GM18861 (cell line): ENCODE measurements around the gene TSNAX.
"Not testable (repeated sequence)": the region's sequence is repeated elsewhere in the genome, so short reads cannot be mapped to it uniquely, and the experiment has no call there.

ENCODE experiments used
- ATAC-seq: cut with Tn5 transposase; IDR thresholded peaks from one replicate; pipeline ENCODE4 v1.9.1; 2021; ENCODE audit not compliant: unreplicated experiment

The TSNAX gene

GRCh38 chr1:231528172-231529029, at the start of gene TSNAX:
TSNAX (plus strand) TSS chr1:231528669; CDS start chr1:231528811, 142 bp downstream.
- peak; percentile 90 for ATAC-seq

- no peak for ATAC-seq
Observed at GRCh38 chr1:231478811-231479210, 49.7 kb upstream of the TSNAX start.

GRCh38 chr1:231480008-231480407, 48.5 kb upstream of the TSNAX start:
- ATAC-seq: no peak

- no peak for ATAC-seq
Observed at GRCh38 chr1:231481289-231481688, 47.2 kb upstream of the TSNAX start.

GRCh38 chr1:231485029-231485784, 43.3 kb upstream of the TSNAX start:
- ATAC-seq: no peak

- no peak for ATAC-seq
Observed at GRCh38 chr1:231487019-231487418, 41.5 kb upstream of the TSNAX start.

GRCh38 chr1:231487910-231488309, 40.6 kb upstream of the TSNAX start:
- ATAC-seq: no peak

- ATAC-seq: no peak
Observed at GRCh38 chr1:231493421-231494185, 34.9 kb upstream of the TSNAX start.

- ATAC-seq: no peak
Observed at GRCh38 chr1:231494439-231495110, 33.9 kb upstream of the TSNAX start.

GRCh38 chr1:231497629-231498152, 30.8 kb upstream of the TSNAX start:
- no peak for ATAC-seq

- ATAC-seq: no peak
Observed at GRCh38 chr1:231499148-231499763, 29.2 kb upstream of the TSNAX start.

GRCh38 chr1:231500666-231501065, 27.8 kb upstream of the TSNAX start:
- no peak for ATAC-seq

GRCh38 chr1:231503168-231503567, 25.3 kb upstream of the TSNAX start:
- not testable (repeated sequence) for ATAC-seq

GRCh38 chr1:231507476-231508355, 20.8 kb upstream of the TSNAX start:
- no peak for ATAC-seq

- no peak for ATAC-seq
Observed at GRCh38 chr1:231508497-231508896, 20.0 kb upstream of the TSNAX start.

- no peak for ATAC-seq
Observed at GRCh38 chr1:231508941-231509340, 19.5 kb upstream of the TSNAX start.

- peak; percentile 62 for ATAC-seq
Observed at GRCh38 chr1:231512147-231512698, 16.2 kb upstream of the TSNAX start.

GRCh38 chr1:231515748-231516147, 12.7 kb upstream of the TSNAX start:
- no peak for ATAC-seq

- ATAC-seq: no peak
Observed at GRCh38 chr1:231517076-231517475, 11.4 kb upstream of the TSNAX start.
